HG02943 (cell line): ENCODE data around the gene LRSAM1.
"Not testable (repeated sequence)": the region's sequence is repeated elsewhere in the genome, so short reads cannot be mapped to it uniquely, and the experiment has no call there.

Experiments used
- ATAC-seq: cut with Tn5 transposase; IDR thresholded peaks from one replicate; pipeline ENCODE4 v1.9.1; 2021; ENCODE audit warnings: mild to moderate bottlenecking, low read depth, moderate library complexity; ENCODE audit not compliant: unreplicated experiment

Gene LRSAM1

DNA sequence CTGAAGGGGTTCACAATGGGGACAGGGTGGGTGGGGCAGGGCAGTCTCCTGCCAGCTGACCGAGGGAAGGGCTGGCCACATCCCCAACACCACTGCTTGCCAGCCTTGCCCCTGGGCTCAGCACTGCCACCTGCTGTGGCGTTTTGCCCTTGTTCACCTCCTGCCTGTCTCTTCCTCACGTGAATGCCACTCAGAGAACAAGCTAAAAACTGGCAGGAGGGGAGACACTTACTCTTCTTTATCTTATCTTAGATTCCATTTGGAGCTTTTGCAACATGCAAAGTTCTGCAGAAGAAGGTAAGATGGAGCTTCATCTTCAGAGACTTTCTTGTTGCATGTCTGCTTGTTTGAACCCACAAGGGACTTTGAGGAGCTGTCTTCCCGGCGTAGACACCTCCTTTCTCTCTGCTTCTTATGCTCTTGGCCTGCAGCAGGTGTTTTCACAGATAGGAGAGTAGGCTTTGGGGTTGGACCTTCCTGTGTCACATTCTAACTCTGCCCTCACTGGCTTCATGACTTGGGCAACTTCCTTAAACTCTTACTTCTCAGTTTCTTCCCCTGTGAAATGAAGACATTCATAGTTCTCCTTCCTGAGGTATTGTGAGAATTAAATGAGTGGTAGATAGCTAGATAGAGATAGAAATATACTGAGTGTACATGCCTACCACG, 4.1 kb downstream of the LRSAM1 start:
- no peak for ATAC-seq

DNA sequence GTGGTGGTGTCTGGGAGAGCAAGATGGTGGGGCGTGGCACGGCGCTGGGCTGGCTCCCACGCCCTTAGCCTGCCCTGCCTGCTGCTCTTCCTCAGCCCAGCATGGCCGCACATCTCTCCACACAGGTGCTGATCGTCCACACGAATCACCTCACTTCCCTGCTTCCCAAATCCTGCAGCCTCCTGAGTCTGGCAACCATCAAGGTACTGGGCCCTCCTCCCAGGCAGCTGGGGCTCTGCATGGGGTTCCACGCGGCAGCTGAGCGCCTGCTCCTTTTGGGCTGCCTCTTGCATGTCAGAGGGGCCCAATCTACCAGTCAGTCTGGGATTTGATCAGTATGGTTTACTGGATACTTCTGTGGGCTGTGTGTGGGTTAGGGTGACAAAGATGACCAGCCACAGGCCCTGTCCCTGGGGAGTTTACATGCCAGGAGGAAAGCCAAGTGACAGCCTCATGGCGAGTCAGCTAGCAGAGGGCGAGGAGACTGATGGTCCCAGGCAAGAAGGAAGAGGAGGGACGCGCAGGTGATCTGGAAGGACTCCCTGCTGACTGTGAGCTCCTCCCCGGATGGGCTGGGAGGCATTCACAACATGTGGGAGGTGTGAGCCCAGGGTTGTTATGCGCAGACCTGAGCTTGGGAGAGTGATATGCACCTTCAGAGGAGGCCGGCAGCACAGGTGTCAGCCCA, 6.0 kb downstream of the LRSAM1 start:
- ATAC-seq, result no peak

DNA sequence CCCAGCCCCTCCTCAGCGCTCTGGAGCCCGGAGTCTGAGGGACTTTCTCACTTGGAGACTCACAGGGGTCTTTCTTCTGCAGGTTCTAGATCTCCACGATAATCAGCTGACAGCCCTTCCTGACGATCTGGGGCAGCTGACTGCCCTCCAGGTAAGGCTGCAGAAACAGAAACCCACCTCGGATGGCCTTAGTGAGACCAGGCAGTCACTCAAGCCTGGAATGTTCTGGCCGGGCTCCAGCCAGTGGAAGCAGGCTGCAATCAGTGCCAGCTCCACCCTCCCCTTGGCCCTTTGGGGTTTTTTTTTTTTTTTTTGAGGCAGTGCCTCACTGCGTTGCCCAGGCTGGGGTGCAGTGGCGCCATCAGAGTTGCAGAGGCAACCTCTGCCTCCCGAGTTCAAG, 7.6 kb downstream of the LRSAM1 start:
- no peak for ATAC-seq

DNA sequence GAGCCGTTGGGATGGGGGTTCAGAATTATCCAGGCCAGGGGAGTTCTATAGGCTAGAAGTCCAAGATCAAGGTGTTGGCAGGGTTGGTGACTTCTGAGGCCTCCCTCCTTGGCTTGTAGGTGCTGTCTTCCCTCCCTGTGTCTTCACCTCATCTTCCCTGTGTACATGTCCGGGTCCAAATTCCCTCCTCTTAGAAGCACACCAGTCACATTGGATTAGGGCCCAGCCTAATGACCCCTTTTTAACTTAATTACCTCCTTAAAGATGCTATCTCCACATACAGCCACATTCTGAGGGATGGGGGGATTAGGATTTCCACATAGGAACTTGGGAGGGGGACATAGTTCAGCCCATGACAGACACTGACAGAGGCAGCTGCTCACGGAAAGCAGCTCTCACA, 12.1 kb downstream of the LRSAM1 start:
- no peak for ATAC-seq

DNA sequence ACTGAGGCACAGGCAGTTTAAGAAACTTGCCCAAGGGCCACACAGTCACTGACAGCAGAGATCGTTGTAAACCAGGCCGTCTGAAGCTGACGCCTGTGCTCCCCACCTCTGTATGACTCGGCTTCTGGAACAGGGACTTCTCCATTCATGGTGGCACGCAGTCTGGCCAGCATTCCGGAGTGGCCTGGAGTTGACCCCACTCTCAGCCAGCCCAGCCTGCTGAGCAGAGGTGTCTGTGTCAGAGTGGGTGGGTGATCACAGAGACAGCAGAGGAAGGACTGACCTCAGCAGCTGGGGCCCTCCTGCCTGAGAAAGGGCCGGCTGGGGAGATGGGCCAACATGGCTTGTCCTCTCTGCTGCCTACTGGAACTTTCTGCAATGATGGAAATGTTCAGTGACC, 12.6 kb downstream of the LRSAM1 start:
- no peak for ATAC-seq

DNA sequence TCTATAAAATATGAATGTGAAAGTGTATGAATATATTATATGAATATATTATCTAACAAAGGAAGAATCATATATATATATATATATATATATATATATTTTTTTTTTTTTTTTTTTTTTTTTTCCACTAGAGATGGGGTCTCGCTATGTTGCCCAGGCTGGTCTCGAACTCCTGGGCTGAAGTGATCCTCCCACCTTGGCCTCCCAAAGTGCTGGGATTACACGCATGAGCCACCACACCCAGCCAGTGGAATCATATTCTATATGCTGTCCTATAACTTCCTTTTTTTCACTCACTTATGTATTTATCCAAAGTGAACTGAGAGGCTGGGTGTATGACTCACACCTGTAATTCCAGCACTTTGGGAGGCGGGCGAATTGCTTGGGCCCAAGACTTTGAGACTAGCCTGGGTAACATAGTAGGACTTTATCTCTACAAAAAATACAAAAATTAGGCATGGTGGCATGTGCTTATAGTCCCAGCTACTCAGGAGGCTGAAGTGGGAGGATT, 15.2 kb downstream of the LRSAM1 start:
- not testable (repeated sequence) for ATAC-seq

DNA sequence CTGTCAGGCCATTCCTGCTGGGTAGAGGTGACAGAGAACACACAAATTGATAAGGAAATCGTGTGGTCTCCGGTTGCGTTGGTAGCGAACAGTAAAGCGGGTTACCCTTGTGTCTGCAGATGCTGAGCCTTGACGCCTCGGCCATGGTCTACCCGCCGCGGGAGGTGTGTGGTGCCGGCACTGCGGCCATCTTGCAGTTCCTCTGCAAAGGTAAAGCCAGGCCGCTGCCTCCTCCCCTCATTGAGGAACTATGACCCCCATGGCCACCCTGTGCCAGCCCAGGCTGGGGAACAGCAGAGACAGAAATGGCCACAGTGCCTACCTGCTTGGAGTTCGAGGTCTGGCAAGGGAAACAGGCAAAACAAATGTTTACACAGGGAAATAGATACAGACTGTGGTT, 16.3 kb downstream of the LRSAM1 start:
- ATAC-seq, result no peak

DNA sequence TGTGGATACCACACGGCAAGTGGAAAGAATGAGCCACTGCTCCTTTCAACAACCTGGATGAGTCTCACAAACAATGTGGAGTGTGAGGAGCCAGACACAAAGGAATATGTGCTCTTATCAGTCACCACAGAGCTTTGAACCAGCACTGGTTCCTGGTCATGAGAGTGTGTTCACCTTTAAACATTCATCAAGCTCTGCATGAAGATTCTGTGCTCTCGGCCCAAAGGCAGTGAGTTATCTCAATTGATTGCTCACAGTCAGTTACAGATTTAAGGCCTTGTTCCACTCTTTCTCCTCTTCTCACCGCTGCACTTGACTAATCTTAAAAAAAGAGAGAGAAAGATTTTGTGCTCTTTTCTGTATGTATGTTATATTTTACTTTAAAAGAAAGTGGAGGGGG, 19.4 kb downstream of the LRSAM1 start:
- ATAC-seq, result no peak

DNA sequence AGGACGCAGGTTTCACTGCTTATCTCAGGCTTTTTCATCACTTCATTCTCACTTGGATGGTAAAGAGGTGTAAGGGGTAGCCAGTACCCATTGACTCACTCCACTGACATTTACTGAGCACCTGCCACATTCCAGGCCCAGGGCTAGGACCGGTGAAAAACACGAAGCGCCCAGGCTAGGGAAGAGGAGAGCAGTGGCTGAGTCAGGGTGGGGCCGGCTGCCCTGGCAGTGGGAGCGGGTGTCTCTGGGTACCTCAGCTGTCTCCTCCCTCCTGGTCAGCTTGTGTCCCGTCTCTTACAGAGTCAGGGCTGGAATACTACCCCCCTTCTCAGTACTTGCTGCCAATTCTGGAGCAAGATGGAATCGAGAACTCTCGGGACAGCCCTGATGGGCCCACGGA, 22.2 kb downstream of the LRSAM1 start:
- ATAC-seq, result no peak

DNA sequence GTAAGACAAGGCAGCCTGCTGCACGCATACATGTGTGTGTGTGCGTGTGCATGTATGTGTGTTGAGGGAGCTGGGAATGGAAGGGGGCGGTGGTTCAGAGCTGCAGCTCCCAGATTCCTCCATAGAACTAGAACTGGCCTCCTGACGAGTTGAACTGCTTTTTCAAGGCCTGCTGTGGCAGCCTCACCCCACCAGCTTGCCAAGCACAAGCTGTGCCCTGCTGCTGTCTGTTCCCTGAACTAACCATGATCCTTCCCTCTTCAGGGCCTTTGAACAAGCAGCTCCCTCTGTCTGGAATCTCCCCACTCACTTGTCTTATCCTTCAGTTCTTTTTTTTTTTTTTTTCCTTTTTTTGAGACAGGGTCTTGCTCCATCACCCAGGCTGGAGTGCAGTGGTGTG, 22.6 kb downstream of the LRSAM1 start:
- ATAC-seq, result no peak

DNA sequence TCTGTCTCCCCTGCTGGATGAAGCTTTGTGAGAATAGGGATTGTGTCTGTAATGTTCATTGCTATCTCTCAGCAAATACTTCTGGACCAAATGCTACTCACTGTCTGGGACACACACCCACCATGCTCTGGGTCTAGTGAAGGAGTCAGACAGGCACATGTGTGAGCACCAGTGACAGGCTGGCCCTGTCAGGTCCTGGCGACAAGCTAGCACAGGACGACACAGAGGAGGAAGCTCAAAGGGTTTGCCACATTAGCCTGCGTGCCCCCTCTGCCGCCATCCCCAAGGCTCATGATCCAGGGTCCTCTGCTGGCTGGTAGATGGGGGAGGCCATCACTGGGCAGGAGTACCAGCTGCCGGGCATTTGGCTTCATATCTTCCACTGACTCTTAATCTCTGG, 23.3 kb downstream of the LRSAM1 start:
- ATAC-seq, result no peak

DNA sequence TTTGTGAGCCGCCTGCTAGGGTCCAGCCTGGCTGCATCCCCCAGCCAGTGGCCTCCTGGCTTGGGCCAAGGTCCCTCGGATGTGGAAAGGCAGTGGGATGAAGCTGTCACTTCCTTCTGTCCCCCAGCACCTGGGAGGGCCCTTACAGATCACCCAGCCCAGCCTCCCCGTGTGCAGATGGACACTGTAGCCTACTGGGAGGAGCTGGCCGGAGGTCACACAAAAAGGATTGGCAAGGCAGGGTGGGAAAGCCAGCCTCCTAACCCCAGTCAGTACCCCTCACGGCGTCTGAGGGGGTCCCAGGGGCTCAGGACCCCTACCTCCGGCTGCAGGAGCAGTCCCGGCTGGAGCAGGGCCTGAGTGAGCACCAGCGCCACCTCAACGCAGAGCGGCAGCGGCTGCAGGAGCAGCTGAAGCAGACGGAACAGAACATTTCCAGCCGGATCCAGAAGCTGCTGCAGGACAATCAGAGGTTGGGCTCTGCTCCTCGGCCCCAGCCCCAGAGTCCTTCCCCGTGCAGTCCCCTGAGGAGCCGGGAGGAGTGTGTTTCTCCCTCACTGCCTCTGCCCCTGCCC, 28.3 kb downstream of the LRSAM1 start:
- ATAC-seq, result no peak

DNA sequence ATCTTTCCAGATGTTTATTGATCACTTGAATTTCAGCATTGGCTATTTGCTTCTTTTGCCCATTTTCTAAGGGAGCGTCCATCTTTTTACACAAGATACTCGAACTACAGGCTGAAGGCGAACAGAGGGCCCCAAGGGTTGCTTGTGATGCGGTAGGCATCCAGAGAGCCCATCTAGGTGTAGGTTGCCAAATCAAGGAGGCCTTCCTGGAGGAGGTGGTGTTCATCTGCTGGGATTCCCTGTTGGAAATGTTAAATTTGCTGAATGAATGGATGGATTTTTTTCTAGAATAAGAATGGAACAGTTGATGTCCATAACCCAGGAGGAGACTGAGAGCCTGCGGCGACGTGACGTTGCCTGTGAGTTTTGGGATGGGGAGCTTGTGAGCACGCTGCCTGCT, 31.4 kb downstream of the LRSAM1 start:
- ATAC-seq, result no peak

DNA sequence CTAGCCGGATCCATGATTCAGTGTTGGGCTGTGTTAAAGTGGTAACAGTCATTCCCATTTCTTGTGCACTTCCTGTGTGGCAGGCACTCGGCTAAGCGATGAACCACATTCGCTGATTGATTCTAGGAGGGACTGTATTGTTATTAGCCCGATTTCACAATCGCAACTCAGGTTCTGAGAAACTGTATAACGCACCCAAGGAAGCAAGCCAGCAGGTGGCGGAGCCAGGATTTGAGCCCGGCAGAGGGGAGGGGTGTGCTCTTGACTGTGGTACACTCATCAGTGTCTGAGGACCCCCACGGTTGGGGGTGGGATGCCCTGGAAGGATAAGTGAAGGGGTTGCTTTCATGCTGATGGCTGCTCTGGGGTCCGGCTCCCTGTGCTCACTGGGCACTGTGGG, 34.7 kb downstream of the LRSAM1 start:
- no peak for ATAC-seq

DNA sequence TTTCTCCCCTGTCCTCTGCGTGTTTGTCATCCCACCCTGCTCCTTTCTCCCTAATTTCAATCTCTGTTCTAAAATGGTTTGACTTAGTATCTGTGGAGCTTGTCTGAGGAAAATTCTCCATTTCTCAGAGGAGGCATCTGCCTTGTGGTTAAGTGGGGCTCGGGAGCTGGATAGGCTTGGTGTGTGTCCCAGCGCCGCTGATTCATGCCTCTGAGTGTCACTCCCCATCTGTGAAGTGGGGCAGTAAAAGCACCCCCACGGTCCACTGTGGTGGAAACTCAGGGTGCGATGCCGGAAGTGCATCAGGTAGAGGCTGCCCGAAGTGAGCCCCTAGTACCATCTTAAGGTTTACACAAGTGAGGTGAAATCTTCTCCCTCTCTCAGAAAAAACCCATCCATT, 37.6 kb downstream of the LRSAM1 start:
- ATAC-seq, result no peak

DNA sequence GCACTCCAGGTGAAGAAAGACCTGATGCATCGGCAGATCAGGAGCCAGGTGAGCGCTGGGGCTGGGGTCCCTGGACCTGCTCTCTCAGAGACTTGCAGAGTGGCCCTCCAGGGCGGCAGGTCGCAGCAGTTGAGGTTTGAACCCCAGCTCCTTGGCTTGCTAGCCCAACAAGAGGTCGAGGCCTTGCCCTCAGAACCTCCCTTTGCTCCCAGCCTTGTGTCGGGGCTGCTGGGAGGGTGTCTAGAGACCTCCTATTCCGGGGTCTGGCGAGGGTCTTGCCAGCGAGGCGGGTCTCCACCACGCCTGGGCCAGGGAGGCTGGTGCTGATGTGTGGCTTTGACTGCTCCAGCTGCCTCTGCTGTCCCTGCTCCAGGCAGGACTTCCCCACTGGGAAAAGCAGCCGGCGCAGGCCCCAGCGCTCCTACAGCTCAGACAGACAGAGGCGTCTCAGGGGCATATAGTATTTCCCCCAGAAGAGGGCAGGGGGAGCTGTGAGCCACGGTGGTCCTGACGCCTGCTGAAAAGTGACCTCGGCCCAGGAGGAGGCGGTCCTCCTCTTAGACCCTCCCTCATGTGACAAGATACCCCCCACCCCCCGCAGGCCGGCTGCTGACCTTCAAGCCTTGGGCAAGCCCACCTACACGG, 38.3 kb downstream of the LRSAM1 start:
- no peak for ATAC-seq

DNA sequence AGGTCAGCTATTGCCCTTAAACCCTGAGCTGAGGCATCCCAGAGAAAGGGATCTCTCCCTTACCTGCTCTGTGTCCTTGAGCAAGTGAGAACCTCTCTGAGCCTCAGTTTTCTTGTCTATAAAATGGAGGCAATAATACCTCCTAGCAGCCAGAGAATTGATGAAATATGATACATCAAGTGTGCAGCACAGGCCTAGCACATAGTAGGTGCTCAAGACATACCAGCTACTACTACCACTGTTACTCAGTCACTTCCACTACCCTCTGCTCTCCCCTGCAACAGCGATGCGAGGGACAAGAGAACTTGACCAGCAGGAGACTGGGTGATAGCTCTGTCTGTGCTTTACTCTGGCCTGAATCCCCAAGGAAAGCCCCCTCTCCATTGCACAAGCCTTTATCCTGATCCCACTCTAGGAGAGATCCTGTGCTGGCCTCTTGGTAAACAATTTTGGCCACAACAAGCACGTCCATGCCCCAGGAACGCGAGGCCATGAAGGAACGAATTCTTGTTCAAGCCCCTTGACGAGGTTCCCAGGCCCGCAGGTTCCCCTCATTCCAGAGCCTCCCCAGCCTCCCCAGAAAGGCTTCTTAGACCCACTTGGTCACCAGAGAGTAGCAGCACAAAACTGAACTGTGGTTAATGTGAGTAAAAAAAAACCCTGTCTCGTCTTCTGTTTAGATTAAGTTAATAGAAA, 39.4 kb downstream of the LRSAM1 start:
- ATAC-seq, result no peak

DNA sequence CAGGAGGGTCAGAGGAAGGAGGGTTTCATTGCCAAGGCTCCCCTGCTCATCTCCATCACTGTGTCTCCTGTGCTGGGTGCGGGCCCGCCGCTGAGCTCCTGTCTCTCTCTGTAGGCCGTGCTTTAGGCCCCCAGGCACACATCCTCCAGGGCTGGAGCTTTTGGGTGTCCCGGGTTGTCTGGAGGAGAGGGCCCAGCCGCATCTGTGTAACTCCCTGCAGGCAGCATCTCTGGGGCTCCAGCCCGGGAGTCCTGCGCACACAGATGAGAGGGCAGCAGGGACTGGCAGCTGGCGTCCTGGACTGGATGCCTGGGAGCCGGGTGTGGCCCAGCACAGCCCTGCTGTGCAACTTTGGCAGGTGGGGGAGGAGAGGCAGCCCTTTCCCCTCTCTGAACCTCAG, 40.2 kb downstream of the LRSAM1 start:
- no peak for ATAC-seq

DNA sequence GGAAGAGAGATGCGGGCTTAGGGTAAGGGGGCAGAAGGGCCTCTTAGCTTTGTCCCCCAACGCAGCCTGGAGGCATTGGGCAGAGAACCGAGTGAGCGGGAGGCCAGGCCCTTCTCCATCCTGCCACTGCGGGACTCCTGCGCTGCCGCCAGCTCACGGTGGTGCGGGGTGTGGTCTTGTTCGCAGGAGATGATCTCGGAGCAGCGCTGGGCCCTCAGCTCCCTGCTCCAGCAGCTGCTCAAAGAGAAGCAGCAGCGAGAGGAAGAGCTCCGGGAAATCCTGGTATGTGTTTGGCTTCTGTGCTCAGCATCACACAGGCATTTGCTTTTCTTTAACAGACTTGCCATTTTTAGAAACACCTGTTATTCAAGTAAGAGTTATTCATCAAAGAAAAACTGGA, 41.3 kb downstream of the LRSAM1 start:
- no peak for ATAC-seq

DNA sequence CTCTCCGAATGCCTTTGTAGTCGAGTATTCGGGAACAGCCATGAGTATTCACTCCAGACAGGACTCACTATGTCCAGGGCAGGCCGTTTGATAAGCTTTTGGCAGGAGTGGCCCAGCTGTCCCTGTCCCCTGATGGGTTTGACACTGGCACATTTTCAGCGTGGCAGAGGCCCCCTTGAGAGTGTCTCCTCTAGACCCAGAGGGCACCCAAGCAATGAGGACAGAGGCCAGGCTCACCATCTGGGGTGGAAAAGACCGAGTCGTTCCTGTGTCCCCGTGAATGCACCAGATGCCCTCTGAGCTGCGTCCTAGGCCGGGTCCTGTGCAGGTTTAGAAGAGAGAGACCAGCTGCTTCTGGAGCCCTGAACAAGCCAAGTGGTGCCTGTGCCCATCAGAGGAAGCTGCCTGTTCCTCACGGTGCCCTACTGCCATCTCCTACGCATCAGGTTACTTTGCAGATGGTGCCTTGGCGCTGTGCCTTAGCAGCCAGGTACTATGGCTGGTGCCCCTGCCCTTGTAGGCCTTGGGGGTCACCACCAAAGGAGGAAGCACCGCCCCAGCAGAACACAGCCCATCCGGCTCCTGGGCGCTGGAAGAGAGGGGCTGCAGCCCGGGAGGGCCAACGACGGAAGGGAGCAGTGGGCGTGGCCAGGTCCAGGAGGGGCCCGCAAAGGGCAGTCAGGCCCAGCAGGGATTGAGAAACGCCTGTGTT, 42.4 kb downstream of the LRSAM1 start:
- ATAC-seq, result no peak
